Keratinocyte (primary cell): ENCODE results near the gene UBE2QL1. TPM values are rescaled to one million over a fixed set of nuclear protein-coding genes. Genes with fewer than 3 reads are reported as not detected.

ENCODE experiments used
- DNase-seq: peaks from one replicate; pipeline ENCODE4 v3.0.0-alpha.2; 2011; ENCODE audit warnings: low read depth, missing footprints, low spot score
- FAIRE-seq: peaks from 2 replicates; lab custom pipeline; 2011; peaks lifted over from hg19 to GRCh38; lab: Jason Lieb, UNC
- H2AFZ ChIP-seq: 2 replicates; pipeline ENCODE4 v1.6.0; 2012; ENCODE audit warnings: low read length, control low read depth, inconsistent platforms; ENCODE audit not compliant: control insufficient read depth
- H3K27ac ChIP-seq: 2 replicates; pipeline ENCODE4 v1.5.1; 2011; ENCODE audit warnings: low read length; ENCODE audit not compliant: control insufficient read depth, insufficient read depth
- H3K27me3 ChIP-seq: 3 replicates; pipeline ENCODE4 v1.6.0; 2011; ENCODE audit warnings: low read length; ENCODE audit not compliant: control insufficient read depth, insufficient read depth; ENCODE audit errors: extremely low read depth
- H3K36me3 ChIP-seq, 2 experiments: 2 replicates in 1 of 2; 3 replicates in 1 of 2; pipeline ENCODE4 v1.5.1; 2011; ENCODE audit warnings: low read length in 2 of 2, mild to moderate bottlenecking in 1 of 2; ENCODE audit not compliant: control insufficient read depth in 2 of 2, insufficient read depth in 2 of 2; ENCODE audit errors: extremely low read depth in 1 of 2
- H3K4me1 ChIP-seq: 3 replicates; pipeline ENCODE4 v1.5.1; 2011; ENCODE audit warnings: low read length; ENCODE audit not compliant: control insufficient read depth, insufficient read depth; ENCODE audit errors: extremely low read depth
- H3K4me2 ChIP-seq: 3 replicates; pipeline ENCODE4 v1.6.0; 2011; ENCODE audit warnings: low read depth, low read length; ENCODE audit not compliant: control insufficient read depth, insufficient read depth; ENCODE audit errors: extremely low read depth
- H3K4me3 ChIP-seq, 3 experiments: fragments of 200-600 bp in 1 of 3; sonication (generic) in 1 of 3; 2 replicates in 2 of 3; 3 replicates in 1 of 3; pipeline ENCODE4 v1.5.1; 2011 to 2016; ENCODE audit warnings: low read length in 3 of 3, mild to moderate bottlenecking in 3 of 3, control low read depth in 2 of 3, inconsistent platforms in 1 of 3, low read depth in 1 of 3, mixed read lengths in 1 of 3, mixed run types in 1 of 3, moderate library complexity in 1 of 3; ENCODE audit not compliant: control insufficient read depth in 2 of 3, insufficient read depth in 2 of 3; ENCODE audit errors: extremely low read depth in 1 of 3
- H3K79me2 ChIP-seq: 2 replicates; pipeline ENCODE4 v1.6.0; 2012; ENCODE audit warnings: low read length; ENCODE audit not compliant: control insufficient read depth, insufficient read depth
- H3K9ac ChIP-seq: 3 replicates; pipeline ENCODE4 v1.6.0; 2011; ENCODE audit warnings: low read length; ENCODE audit not compliant: control insufficient read depth, insufficient read depth; ENCODE audit errors: extremely low read depth
- H3K9me1 ChIP-seq: 3 replicates; pipeline ENCODE4 v1.6.0; 2011; ENCODE audit warnings: low read length; ENCODE audit not compliant: control insufficient read depth, insufficient read depth; ENCODE audit errors: extremely low read depth
- H3K9me3 ChIP-seq: 2 replicates; pipeline ENCODE4 v1.5.1; 2012; ENCODE audit warnings: low read depth, low read length; ENCODE audit not compliant: control insufficient read depth
- H4K20me1 ChIP-seq: 3 replicates; pipeline ENCODE4 v1.6.0; 2011; ENCODE audit warnings: low read length; ENCODE audit not compliant: control insufficient read depth, insufficient read depth; ENCODE audit errors: extremely low read depth
- EZH2 ChIP-seq: IDR thresholded peaks from one replicate; pipeline ENCODE4 v1.6.1; 2012; ENCODE audit warnings: inconsistent platforms, mild to moderate bottlenecking, low read length, moderate library complexity
- dilution Hi-C: fragments of 300-500 bp; cut with MboI; formaldehyde crosslinking; loops from one replicate; pipeline ENCODE4 v1.7.0; 2020; ENCODE audit warnings: low sequenced_read_pairs; ENCODE audit not compliant: extremely low pct_ligation_motif_present
- polyA plus RNA-seq, 5 experiments: library from polyadenylated mRNA; depleted of rRNA in 3 of 5; stranded (reverse) in 3 of 5; stranded (forward) in 1 of 5; unstranded in 1 of 5; fragments of >200 nt; gene quantifications; 1 replicate in 1 of 5; 2 replicates in 3 of 5; 3 replicates in 1 of 5; pipeline versions ENCODE4 v1.2.1 to v1.2.3, GENCODE V29; 2011 to 2012; ENCODE audit warnings: missing spikeins in 2 of 5, low read depth in 1 of 5, low replicate concordance in 1 of 5
- TF ChIP-seq, protein P1 (sequence below), 3 experiments: IDR thresholded peaks in 1 of 3; conservative IDR thresholded peaks in 1 of 3; optimal IDR thresholded peaks in 1 of 3; 2 replicates in 2 of 3; 3 replicates in 1 of 3; pipeline versions ENCODE3 to v1.5.1; 2011; ENCODE audit warnings: low read length in 3 of 3, mild to moderate bottlenecking in 3 of 3, moderate library complexity in 2 of 3, control low read depth in 1 of 3, inconsistent platforms in 1 of 3; ENCODE audit not compliant: insufficient read depth in 2 of 3; ENCODE audit errors: extremely low read depth in 1 of 3

UBE2QL1 gene
- polyA plus RNA-seq, 1 donor (not counting 4 experiments of a cell fraction or from before 2014, with no cell fraction given): not detected

GRCh38 chr5:6496207-6496584 lies 47.5 kb downstream of the UBE2QL1 start:
- Histone ChIP-seq H3K9ac (no peak overlapping the region), H3K4me1 (no peaks in the 10 kb centered on the region), H3K9me1 (no peaks in the 10 kb centered on the region), H3K4me3 (no peak overlapping the region), H4K20me1 (no peaks in the 10 kb centered on the region), H3K27me3 (no peaks in the 10 kb centered on the region), H3K27ac (no peak overlapping the region), H3K4me2 (no peak overlapping the region), H3K9me3 (no peaks in the 10 kb centered on the region), H3K36me3 (no peaks in the 10 kb centered on the region), H3K79me2 (no peaks in the 10 kb centered on the region), H2AFZ (no peak overlapping the region)
- dilution Hi-C loops: no loop called here
- TF ChIP-seq, protein P1, sequence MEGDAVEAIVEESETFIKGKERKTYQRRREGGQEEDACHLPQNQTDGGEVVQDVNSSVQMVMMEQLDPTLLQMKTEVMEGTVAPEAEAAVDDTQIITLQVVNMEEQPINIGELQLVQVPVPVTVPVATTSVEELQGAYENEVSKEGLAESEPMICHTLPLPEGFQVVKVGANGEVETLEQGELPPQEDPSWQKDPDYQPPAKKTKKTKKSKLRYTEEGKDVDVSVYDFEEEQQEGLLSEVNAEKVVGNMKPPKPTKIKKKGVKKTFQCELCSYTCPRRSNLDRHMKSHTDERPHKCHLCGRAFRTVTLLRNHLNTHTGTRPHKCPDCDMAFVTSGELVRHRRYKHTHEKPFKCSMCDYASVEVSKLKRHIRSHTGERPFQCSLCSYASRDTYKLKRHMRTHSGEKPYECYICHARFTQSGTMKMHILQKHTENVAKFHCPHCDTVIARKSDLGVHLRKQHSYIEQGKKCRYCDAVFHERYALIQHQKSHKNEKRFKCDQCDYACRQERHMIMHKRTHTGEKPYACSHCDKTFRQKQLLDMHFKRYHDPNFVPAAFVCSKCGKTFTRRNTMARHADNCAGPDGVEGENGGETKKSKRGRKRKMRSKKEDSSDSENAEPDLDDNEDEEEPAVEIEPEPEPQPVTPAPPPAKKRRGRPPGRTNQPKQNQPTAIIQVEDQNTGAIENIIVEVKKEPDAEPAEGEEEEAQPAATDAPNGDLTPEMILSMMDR (optimal IDR thresholded peaks at IDR 0.05 in 1 of 3, IDR thresholded peaks at IDR 0.05 in 1 of 3, conservative IDR thresholded peaks at IDR 0.05 in 1 of 3; ENCODE audit: extremely low read depth in 1 of 3, insufficient read depth in 2 of 3, low read length in 3 of 3): no peak
- TF ChIP-seq EZH2: no peak
- no peak for FAIRE-seq
- no peak for DNase-seq

- dilution Hi-C loops: no loop called here
- no peak overlapping the region for H3K4me2 ChIP-seq
- no peak for FAIRE-seq
- H3K79me2 ChIP-seq: no peaks in the 10 kb centered on the region
- no peak overlapping the region for H2AFZ ChIP-seq
- H3K27ac ChIP-seq: no peak overlapping the region
- TF ChIP-seq, protein P1 (optimal IDR thresholded peaks at IDR 0.05 in 1 of 3, IDR thresholded peaks at IDR 0.05 in 1 of 3, conservative IDR thresholded peaks at IDR 0.05 in 1 of 3; ENCODE audit: extremely low read depth in 1 of 3, insufficient read depth in 2 of 3, low read length in 3 of 3): no peak
- TF ChIP-seq EZH2: no peak
- no peak overlapping the region for H3K4me3 ChIP-seq
- H3K9me1 ChIP-seq: no peaks in the 10 kb centered on the region
- H3K9ac ChIP-seq: no peak overlapping the region
- no peaks in the 10 kb centered on the region for H3K36me3 ChIP-seq
- no peaks in the 10 kb centered on the region for H3K27me3 ChIP-seq
- DNase-seq: no peak
- no peaks in the 10 kb centered on the region for H3K4me1 ChIP-seq
- no peaks in the 10 kb centered on the region for H3K9me3 ChIP-seq
- no peaks in the 10 kb centered on the region for H4K20me1 ChIP-seq
Observed at GRCh38 chr5:6496636-6497035, 48.0 kb downstream of the UBE2QL1 start.
